ENCODE measurements around the gene TBC1D26.
"Not testable (repeated sequence)": the region's sequence is repeated elsewhere in the genome, so short reads cannot be mapped to it uniquely, and the experiment has no call there.

Gene TBC1D26

GRCh38 chr17:15738066-15738465, 6.0 kb downstream of the TBC1D26 start:
- H3K36me3 ChIP-seq (ENCODE audit: control insufficient read depth in 4 of 4, insufficient read depth in 4 of 4, low read length in 3 of 4): no peaks in the 10 kb centered on the region
- POLR2A ChIA-PET: no interaction called here

GRCh38 chr17:15739259-15739658, 7.2 kb downstream of the TBC1D26 start:
- CTCF ChIA-PET; H3K27ac ChIP-seq (ENCODE audit: insufficient read depth in 1 of 2, low read depth in 1 of 2, low read length in 2 of 2, poor library complexity in 1 of 2, severe bottlenecking in 2 of 2); H3K27me3 ChIP-seq (replicated peaks in 2 of 5; ENCODE audit: control insufficient read depth in 4 of 5, insufficient read depth in 5 of 5, low read length in 4 of 5); H3K4me1 ChIP-seq (ENCODE audit: control extremely low read depth in 1 of 4, control insufficient read depth in 4 of 4, insufficient read depth in 4 of 4, low read length in 3 of 4); H3K9me3 ChIP-seq (ENCODE audit: control extremely low read depth in 1 of 5, control insufficient read depth in 4 of 5, insufficient read depth in 2 of 5, low read depth in 1 of 5, low read length in 4 of 5); H3K36me3 ChIP-seq (ENCODE audit: control insufficient read depth in 4 of 4, insufficient read depth in 4 of 4, low read length in 3 of 4); DNase-seq; POLR2A ChIA-PET; H3K4me3 ChIP-seq (ENCODE audit: control insufficient read depth in 1 of 7, extremely low read depth in 1 of 7, insufficient read depth in 4 of 7, low read depth in 2 of 7, low read length in 6 of 7): not testable (repeated sequence)
- WGBS (ENCODE audit: insufficient coverage): 95% methylated on average over 6 of the region's 11 CpGs

More at GRCh38 chr17:15738066-15738465, 6.0 kb downstream of the TBC1D26 start:
- CTCF ChIA-PET: no interaction called here
- Histone ChIP-seq H3K4me3 (ENCODE audit: control insufficient read depth in 1 of 7, extremely low read depth in 1 of 7, insufficient read depth in 4 of 7, low read depth in 2 of 7, low read length in 6 of 7) (no peak overlapping the region), H3K27me3 (replicated peaks in 2 of 5; ENCODE audit: control insufficient read depth in 4 of 5, insufficient read depth in 5 of 5, low read length in 4 of 5) (no peaks in the 10 kb centered on the region), H3K27ac (ENCODE audit: insufficient read depth in 1 of 2, low read depth in 1 of 2, low read length in 2 of 2, poor library complexity in 1 of 2, severe bottlenecking in 2 of 2) (no peak overlapping the region), H3K9me3 (ENCODE audit: control extremely low read depth in 1 of 5, control insufficient read depth in 4 of 5, insufficient read depth in 2 of 5, low read depth in 1 of 5, low read length in 4 of 5) (no peaks in the 10 kb centered on the region), H3K4me1 (ENCODE audit: control extremely low read depth in 1 of 4, control insufficient read depth in 4 of 4, insufficient read depth in 4 of 4, low read length in 3 of 4) (no peaks in the 10 kb centered on the region)
- WGBS (ENCODE audit: insufficient coverage): 95% methylated on average over 6 of the region's 10 CpGs
- no peak for DNase-seq

- CTCF ChIA-PET; H3K27ac ChIP-seq (ENCODE audit: insufficient read depth in 1 of 2, low read depth in 1 of 2, low read length in 2 of 2, poor library complexity in 1 of 2, severe bottlenecking in 2 of 2); DNase-seq; POLR2A ChIA-PET; H3K4me3 ChIP-seq (ENCODE audit: control insufficient read depth in 1 of 7, extremely low read depth in 1 of 7, insufficient read depth in 4 of 7, low read depth in 2 of 7, low read length in 6 of 7); H3K27me3 ChIP-seq (replicated peaks in 2 of 5; ENCODE audit: control insufficient read depth in 4 of 5, insufficient read depth in 5 of 5, low read length in 4 of 5); H3K4me1 ChIP-seq (ENCODE audit: control extremely low read depth in 1 of 4, control insufficient read depth in 4 of 4, insufficient read depth in 4 of 4, low read length in 3 of 4); H3K36me3 ChIP-seq (ENCODE audit: control insufficient read depth in 4 of 4, insufficient read depth in 4 of 4, low read length in 3 of 4); H3K9me3 ChIP-seq (ENCODE audit: control extremely low read depth in 1 of 5, control insufficient read depth in 4 of 5, insufficient read depth in 2 of 5, low read depth in 1 of 5, low read length in 4 of 5): not testable (repeated sequence)
- 94% methylated on average over 6 of the region's 8 CpGs for WGBS (ENCODE audit: insufficient coverage)
These were observed 8.0 kb downstream of the TBC1D26 start for GRCh38 chr17:15740041-15740440.

- Histone ChIP-seq H3K27ac (ENCODE audit: insufficient read depth in 1 of 2, low read depth in 1 of 2, low read length in 2 of 2, poor library complexity in 1 of 2, severe bottlenecking in 2 of 2) (no peak overlapping the region), H3K4me3 (ENCODE audit: control insufficient read depth in 1 of 7, extremely low read depth in 1 of 7, insufficient read depth in 4 of 7, low read depth in 2 of 7, low read length in 6 of 7) (no peak overlapping the region), H3K27me3 (replicated peaks in 2 of 5; ENCODE audit: control insufficient read depth in 4 of 5, insufficient read depth in 5 of 5, low read length in 4 of 5) (peaks cover 0 to 5% (median 0%) of the 10 kb centered on the region in 5 experiments), H3K36me3 (ENCODE audit: control insufficient read depth in 4 of 4, insufficient read depth in 4 of 4, low read length in 3 of 4) (no peaks in the 10 kb centered on the region), H3K4me1 (ENCODE audit: control extremely low read depth in 1 of 4, control insufficient read depth in 4 of 4, insufficient read depth in 4 of 4, low read length in 3 of 4) (no peaks in the 10 kb centered on the region), H3K9me3 (ENCODE audit: control extremely low read depth in 1 of 5, control insufficient read depth in 4 of 5, insufficient read depth in 2 of 5, low read depth in 1 of 5, low read length in 4 of 5) (no peaks in the 10 kb centered on the region)
- POLR2A ChIA-PET: no interaction called here
- WGBS (ENCODE audit: insufficient coverage): 98% methylated on average over 7 of the region's 7 CpGs
- CTCF ChIA-PET: no interaction called here
- DNase-seq: no peak
These were observed 8.6 kb downstream of the TBC1D26 start for GRCh38 chr17:15740570-15741120.

GRCh38 chr17:15741624-15742023, 9.5 kb downstream of the TBC1D26 start:
- Histone ChIP-seq H3K4me1 (ENCODE audit: control extremely low read depth in 1 of 4, control insufficient read depth in 4 of 4, insufficient read depth in 4 of 4, low read length in 3 of 4) (no peaks in the 10 kb centered on the region), H3K36me3 (ENCODE audit: control insufficient read depth in 4 of 4, insufficient read depth in 4 of 4, low read length in 3 of 4) (no peaks in the 10 kb centered on the region), H3K9me3 (ENCODE audit: control extremely low read depth in 1 of 5, control insufficient read depth in 4 of 5, insufficient read depth in 2 of 5, low read depth in 1 of 5, low read length in 4 of 5) (no peaks in the 10 kb centered on the region), H3K27me3 (replicated peaks in 2 of 5; ENCODE audit: control insufficient read depth in 4 of 5, insufficient read depth in 5 of 5, low read length in 4 of 5) (peaks cover 0 to 5% (median 0%) of the 10 kb centered on the region in 5 experiments), H3K27ac (ENCODE audit: insufficient read depth in 1 of 2, low read depth in 1 of 2, low read length in 2 of 2, poor library complexity in 1 of 2, severe bottlenecking in 2 of 2) (no peak overlapping the region), H3K4me3 (ENCODE audit: control insufficient read depth in 1 of 7, extremely low read depth in 1 of 7, insufficient read depth in 4 of 7, low read depth in 2 of 7, low read length in 6 of 7) (no peak overlapping the region)
- POLR2A ChIA-PET: no interaction called here
- no peak for DNase-seq
- WGBS (ENCODE audit: insufficient coverage): 97% methylated on average over 9 of the region's 9 CpGs
- CTCF ChIA-PET: no interaction called here

- POLR2A ChIA-PET: no interaction called here
- CTCF ChIA-PET: interaction anchor here (0.6 kb wide), 1 partner anchor 710 kb away, joined by 3 read pairs; no protein-coding TSS in a partner anchor
- no peak for DNase-seq
- Histone ChIP-seq H3K27ac (ENCODE audit: insufficient read depth in 1 of 2, low read depth in 1 of 2, low read length in 2 of 2, poor library complexity in 1 of 2, severe bottlenecking in 2 of 2) (no peak overlapping the region), H3K9me3 (ENCODE audit: control extremely low read depth in 1 of 5, control insufficient read depth in 4 of 5, insufficient read depth in 2 of 5, low read depth in 1 of 5, low read length in 4 of 5) (peaks cover 0 to 3% (median 0%) of the 10 kb centered on the region in 5 experiments), H3K27me3 (replicated peaks in 2 of 5; ENCODE audit: control insufficient read depth in 4 of 5, insufficient read depth in 5 of 5, low read length in 4 of 5) (peaks cover 0 to 10% (median 0%) of the 10 kb centered on the region in 5 experiments), H3K4me1 (ENCODE audit: control extremely low read depth in 1 of 4, control insufficient read depth in 4 of 4, insufficient read depth in 4 of 4, low read length in 3 of 4) (no peaks in the 10 kb centered on the region), H3K36me3 (ENCODE audit: control insufficient read depth in 4 of 4, insufficient read depth in 4 of 4, low read length in 3 of 4) (no peaks in the 10 kb centered on the region), H3K4me3 (ENCODE audit: control insufficient read depth in 1 of 7, extremely low read depth in 1 of 7, insufficient read depth in 4 of 7, low read depth in 2 of 7, low read length in 6 of 7) (no peak overlapping the region)
- WGBS (ENCODE audit: insufficient coverage): 94% methylated on average over 12 of the region's 15 CpGs
These were observed 10.1 kb downstream of the TBC1D26 start for GRCh38 chr17:15742051-15742795.

- 99% methylated on average over 7 of the region's 7 CpGs for WGBS (ENCODE audit: insufficient coverage)
- H3K36me3 ChIP-seq (ENCODE audit: control insufficient read depth in 4 of 4, insufficient read depth in 4 of 4, low read length in 3 of 4): no peaks in the 10 kb centered on the region
- H3K4me3 ChIP-seq (ENCODE audit: control insufficient read depth in 1 of 7, extremely low read depth in 1 of 7, insufficient read depth in 4 of 7, low read depth in 2 of 7, low read length in 6 of 7): no peak overlapping the region
- H3K27ac ChIP-seq (ENCODE audit: insufficient read depth in 1 of 2, low read depth in 1 of 2, low read length in 2 of 2, poor library complexity in 1 of 2, severe bottlenecking in 2 of 2): no peak overlapping the region
- DNase-seq: no peak
- peaks cover 0 to 3% (median 0%) of the 10 kb centered on the region in 5 experiments for H3K9me3 ChIP-seq (ENCODE audit: control extremely low read depth in 1 of 5, control insufficient read depth in 4 of 5, insufficient read depth in 2 of 5, low read depth in 1 of 5, low read length in 4 of 5)
- no peaks in the 10 kb centered on the region for H3K4me1 ChIP-seq (ENCODE audit: control extremely low read depth in 1 of 4, control insufficient read depth in 4 of 4, insufficient read depth in 4 of 4, low read length in 3 of 4)
- CTCF ChIA-PET: no interaction called here
- POLR2A ChIA-PET: no interaction called here
- peaks cover 0 to 12% (median 0%) of the 10 kb centered on the region in 5 experiments for H3K27me3 ChIP-seq (replicated peaks in 2 of 5; ENCODE audit: control insufficient read depth in 4 of 5, insufficient read depth in 5 of 5, low read length in 4 of 5)
These were observed 10.8 kb downstream of the TBC1D26 start for GRCh38 chr17:15742921-15743320.

Data from common myeloid progenitor, CD34-positive (primary cell).